K562 (cell line): ENCODE data around the gene UNC80.

Source experiments
- CTCF ChIP-seq, 3 experiments: IDR thresholded peaks in 2 of 3; conservative IDR thresholded peaks in 1 of 3; 2 replicates each; pipeline ENCODE4 v1.5.1; 2011 to 2012; ENCODE audit warnings: low read length in 3 of 3, mild to moderate bottlenecking in 3 of 3, control low read depth in 2 of 3, improper control_type of control experiment in 1 of 3, inconsistent platforms in 1 of 3, low read depth in 1 of 3, mixed read lengths in 1 of 3, moderate library complexity in 1 of 3; ENCODE audit not compliant: insufficient read depth in 2 of 3
- ESRRA ChIP-seq: fragments of 450-650 bp; IDR thresholded peaks from 2 replicates; pipeline ENCODE4 v1.6.1; 2014; ENCODE audit warnings: low read depth, mild to moderate bottlenecking, moderate library complexity, borderline replicate concordance
- EZH2 ChIP-seq: IDR thresholded peaks from 2 replicates; pipeline ENCODE4 v1.6.1; 2012; ENCODE audit warnings: low read depth, mild to moderate bottlenecking, inconsistent platforms, low read length, borderline replicate concordance
- HMG20A ChIP-seq: fragments of 450-650 bp; formaldehyde crosslinking; conservative IDR thresholded peaks from 2 replicates; pipeline ENCODE4 v1.4.0; 2020; ENCODE audit warnings: mild to moderate bottlenecking, mixed read lengths
- KDM4B ChIP-seq, 2 experiments: fragments of 450-650 bp in 1 of 2; sonication (generic) in 1 of 2; IDR thresholded peaks; 2 replicates each; pipeline ENCODE4 v1.6.1; 2016 to 2017; ENCODE audit warnings: borderline replicate concordance in 2 of 2, antibody characterized with exemption in 1 of 2, low read depth in 1 of 2, mild to moderate bottlenecking in 1 of 2
- MAFF ChIP-seq: IDR thresholded peaks from 2 replicates; pipeline ENCODE4 v1.6.1; 2012; ENCODE audit warnings: low read length, improper control_type of control experiment
- NFIC ChIP-seq: fragments of 450-650 bp; IDR thresholded peaks from 2 replicates; pipeline ENCODE4 v1.6.1; 2017; ENCODE audit warnings: mild to moderate bottlenecking, inconsistent platforms
- POLR2A ChIP-seq: fragments of 450-650 bp; conservative IDR thresholded peaks from 2 replicates; pipeline ENCODE4 v1.6.1; 2016
- SP1 ChIP-seq: sonication (generic); formaldehyde crosslinking; IDR thresholded peaks from 2 replicates; pipeline ENCODE4 v1.8.1; 2022; ENCODE audit warnings: mild to moderate bottlenecking, missing genetic modification reagents
- ZNF274 ChIP-seq: IDR thresholded peaks from 2 replicates; pipeline ENCODE4 v1.6.1; 2011; ENCODE audit warnings: low read depth, mild to moderate bottlenecking, low read length, moderate library complexity, borderline replicate concordance
- TF ChIP-seq, protein P1 (sequence below): sonication (generic); formaldehyde crosslinking; IDR thresholded peaks from 2 replicates; pipeline ENCODE4 v1.9.0; 2022; ENCODE audit warnings: mild to moderate bottlenecking, missing genetic modification reagents
- TF ChIP-seq, protein P2 (sequence below): sonication (generic); formaldehyde crosslinking; IDR thresholded peaks from 2 replicates; pipeline ENCODE4 v1.8.1; 2023; ENCODE audit warnings: missing genetic modification reagents, mild to moderate bottlenecking, borderline replicate concordance
- TF ChIP-seq, protein P3 (sequence below): sonication (generic); formaldehyde crosslinking; IDR thresholded peaks from 2 replicates; pipeline ENCODE4 v1.8.1; 2023; ENCODE audit warnings: mild to moderate bottlenecking, missing genetic modification reagents

DNA sequence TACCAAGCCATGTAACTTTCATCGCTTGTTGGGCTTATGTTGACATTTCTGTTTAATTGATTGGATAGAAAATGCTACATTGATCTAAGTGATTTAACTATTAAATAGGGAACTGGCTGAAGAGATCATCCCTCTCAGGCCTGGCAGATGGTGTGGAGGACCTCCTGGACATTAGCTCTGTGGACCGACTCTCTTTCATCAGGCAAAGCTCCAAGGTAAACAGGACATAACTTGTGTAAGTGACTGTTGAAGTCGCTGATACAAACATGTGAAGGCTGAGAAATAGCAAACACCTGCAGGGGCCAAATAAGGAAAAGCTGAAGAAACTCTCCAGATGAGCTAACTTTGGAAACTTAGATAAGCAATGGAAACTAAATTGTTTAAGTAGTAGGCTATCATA, 68.8 kb downstream of the UNC80 start:
- no peak for TF ChIP-seq EZH2
- TF ChIP-seq, protein P1, sequence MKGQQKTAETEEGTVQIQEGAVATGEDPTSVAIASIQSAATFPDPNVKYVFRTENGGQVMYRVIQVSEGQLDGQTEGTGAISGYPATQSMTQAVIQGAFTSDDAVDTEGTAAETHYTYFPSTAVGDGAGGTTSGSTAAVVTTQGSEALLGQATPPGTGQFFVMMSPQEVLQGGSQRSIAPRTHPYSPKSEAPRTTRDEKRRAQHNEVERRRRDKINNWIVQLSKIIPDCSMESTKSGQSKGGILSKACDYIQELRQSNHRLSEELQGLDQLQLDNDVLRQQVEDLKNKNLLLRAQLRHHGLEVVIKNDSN, result no peak
- TF ChIP-seq ZNF274, result no peak
- TF ChIP-seq, protein P2, sequence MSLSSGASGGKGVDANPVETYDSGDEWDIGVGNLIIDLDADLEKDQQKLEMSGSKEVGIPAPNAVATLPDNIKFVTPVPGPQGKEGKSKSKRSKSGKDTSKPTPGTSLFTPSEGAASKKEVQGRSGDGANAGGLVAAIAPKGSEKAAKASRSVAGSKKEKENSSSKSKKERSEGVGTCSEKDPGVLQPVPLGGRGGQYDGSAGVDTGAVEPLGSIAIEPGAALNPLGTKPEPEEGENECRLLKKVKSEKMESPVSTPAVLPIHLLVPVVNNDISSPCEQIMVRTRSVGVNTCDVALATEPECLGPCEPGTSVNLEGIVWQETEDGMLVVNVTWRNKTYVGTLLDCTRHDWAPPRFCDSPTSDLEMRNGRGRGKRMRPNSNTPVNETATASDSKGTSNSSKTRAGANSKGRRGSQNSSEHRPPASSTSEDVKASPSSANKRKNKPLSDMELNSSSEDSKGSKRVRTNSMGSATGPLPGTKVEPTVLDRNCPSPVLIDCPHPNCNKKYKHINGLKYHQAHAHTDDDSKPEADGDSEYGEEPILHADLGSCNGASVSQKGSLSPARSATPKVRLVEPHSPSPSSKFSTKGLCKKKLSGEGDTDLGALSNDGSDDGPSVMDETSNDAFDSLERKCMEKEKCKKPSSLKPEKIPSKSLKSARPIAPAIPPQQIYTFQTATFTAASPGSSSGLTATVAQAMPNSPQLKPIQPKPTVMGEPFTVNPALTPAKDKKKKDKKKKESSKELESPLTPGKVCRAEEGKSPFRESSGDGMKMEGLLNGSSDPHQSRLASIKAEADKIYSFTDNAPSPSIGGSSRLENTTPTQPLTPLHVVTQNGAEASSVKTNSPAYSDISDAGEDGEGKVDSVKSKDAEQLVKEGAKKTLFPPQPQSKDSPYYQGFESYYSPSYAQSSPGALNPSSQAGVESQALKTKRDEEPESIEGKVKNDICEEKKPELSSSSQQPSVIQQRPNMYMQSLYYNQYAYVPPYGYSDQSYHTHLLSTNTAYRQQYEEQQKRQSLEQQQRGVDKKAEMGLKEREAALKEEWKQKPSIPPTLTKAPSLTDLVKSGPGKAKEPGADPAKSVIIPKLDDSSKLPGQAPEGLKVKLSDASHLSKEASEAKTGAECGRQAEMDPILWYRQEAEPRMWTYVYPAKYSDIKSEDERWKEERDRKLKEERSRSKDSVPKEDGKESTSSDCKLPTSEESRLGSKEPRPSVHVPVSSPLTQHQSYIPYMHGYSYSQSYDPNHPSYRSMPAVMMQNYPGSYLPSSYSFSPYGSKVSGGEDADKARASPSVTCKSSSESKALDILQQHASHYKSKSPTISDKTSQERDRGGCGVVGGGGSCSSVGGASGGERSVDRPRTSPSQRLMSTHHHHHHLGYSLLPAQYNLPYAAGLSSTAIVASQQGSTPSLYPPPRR (CRISPR knock-in tag), result no peak
- no peak for TF ChIP-seq CTCF (IDR thresholded peaks at IDR 0.05 in 2 of 3, conservative IDR thresholded peaks at IDR 0.05 in 1 of 3; ENCODE audit: insufficient read depth in 2 of 3, low read depth in 1 of 3, low read length in 3 of 3)
- no peak for TF ChIP-seq HMG20A (CRISPR knock-in tag)
- TF ChIP-seq, protein P3, sequence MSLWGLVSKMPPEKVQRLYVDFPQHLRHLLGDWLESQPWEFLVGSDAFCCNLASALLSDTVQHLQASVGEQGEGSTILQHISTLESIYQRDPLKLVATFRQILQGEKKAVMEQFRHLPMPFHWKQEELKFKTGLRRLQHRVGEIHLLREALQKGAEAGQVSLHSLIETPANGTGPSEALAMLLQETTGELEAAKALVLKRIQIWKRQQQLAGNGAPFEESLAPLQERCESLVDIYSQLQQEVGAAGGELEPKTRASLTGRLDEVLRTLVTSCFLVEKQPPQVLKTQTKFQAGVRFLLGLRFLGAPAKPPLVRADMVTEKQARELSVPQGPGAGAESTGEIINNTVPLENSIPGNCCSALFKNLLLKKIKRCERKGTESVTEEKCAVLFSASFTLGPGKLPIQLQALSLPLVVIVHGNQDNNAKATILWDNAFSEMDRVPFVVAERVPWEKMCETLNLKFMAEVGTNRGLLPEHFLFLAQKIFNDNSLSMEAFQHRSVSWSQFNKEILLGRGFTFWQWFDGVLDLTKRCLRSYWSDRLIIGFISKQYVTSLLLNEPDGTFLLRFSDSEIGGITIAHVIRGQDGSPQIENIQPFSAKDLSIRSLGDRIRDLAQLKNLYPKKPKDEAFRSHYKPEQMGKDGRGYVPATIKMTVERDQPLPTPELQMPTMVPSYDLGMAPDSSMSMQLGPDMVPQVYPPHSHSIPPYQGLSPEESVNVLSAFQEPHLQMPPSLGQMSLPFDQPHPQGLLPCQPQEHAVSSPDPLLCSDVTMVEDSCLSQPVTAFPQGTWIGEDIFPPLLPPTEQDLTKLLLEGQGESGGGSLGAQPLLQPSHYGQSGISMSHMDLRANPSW, result no peak
- TF ChIP-seq MAFF, result no peak
- TF ChIP-seq NFIC, result no peak
- TF ChIP-seq SP1 (CRISPR knock-in tag), result no peak
- TF ChIP-seq POLR2A, result no peak
- no peak for TF ChIP-seq ESRRA
- TF ChIP-seq KDM4B (IDR thresholded peaks at IDR 0.05; ENCODE audit: borderline replicate concordance in 2 of 2, low read depth in 1 of 2), result no peak
